GM19023 (cell line): Measurements from ENCODE around the gene VIPR1.

ENCODE experiments used
- ATAC-seq: cut with Tn5 transposase; IDR thresholded peaks from one replicate; pipeline ENCODE4 v1.9.1; 2021; ENCODE audit warnings: mild to moderate bottlenecking, moderate library complexity; ENCODE audit not compliant: unreplicated experiment

Gene VIPR1, protein sequence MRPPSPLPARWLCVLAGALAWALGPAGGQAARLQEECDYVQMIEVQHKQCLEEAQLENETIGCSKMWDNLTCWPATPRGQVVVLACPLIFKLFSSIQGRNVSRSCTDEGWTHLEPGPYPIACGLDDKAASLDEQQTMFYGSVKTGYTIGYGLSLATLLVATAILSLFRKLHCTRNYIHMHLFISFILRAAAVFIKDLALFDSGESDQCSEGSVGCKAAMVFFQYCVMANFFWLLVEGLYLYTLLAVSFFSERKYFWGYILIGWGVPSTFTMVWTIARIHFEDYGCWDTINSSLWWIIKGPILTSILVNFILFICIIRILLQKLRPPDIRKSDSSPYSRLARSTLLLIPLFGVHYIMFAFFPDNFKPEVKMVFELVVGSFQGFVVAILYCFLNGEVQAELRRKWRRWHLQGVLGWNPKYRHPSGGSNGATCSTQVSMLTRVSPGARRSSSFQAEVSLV

DNA sequence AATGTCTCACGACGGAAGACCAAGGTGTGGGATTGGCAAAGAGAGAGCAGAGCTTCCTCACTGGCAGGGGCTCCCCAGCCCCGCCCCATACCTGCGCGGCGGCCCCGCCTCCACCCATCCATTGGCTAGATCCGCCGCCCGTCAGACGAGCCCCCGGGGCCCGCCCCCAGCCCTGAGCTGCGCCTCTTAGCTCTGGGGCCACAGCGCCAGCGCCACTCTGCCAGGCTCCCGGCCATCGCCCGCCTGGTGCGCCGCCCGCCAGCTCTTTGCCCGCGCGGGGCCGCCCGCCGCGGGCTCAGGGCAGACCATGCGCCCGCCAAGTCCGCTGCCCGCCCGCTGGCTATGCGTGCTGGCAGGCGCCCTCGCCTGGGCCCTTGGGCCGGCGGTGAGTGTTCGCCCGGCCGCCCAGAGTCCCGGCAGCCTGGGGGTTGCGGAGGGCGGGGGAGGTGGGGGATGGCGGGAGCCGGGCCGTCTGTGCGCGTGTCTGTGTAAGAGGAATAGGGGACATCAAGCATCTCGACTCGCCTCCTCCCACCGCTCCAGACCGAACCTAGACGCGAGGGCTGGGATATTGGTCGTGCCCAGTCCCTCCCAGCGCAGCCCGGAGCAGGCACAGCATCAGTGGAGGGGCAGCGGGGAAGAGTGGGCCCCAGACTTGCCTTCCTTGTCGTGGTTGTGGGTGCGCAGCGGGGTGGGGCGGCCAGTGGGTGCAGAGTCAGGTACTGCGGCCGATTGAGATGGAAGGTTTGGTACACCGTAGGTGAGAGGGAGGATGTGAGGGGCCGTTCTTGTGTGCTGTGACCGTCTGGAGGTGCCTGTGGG is at the start of gene VIPR1:
TSS of gene VIPR1 (plus strand) at position 215 of the 822 bp plus-strand sequence. CDS start at position 308, 93 bp downstream.
- peak; percentile 94 for ATAC-seq

DNA sequence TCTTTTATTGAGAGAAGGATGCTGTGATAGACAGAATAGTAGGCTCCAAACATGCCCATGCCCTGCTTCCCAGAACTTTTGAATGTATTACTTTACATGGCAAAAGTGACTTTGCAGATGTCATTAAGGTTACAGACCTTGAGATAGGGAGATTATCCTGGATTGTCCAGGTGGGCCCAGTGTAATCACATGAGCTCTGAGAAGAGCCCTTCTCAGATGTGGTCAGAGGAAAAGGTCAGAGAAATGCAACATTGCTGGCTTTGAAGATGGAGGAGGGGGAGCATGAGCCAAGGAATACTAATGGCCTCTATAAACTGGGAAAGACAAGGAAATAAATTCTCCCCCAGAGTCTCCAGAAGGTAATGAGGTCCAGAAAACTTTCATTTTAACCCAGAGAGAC is 46.2 kb upstream of the VIPR1 start:
- no peak for ATAC-seq

DNA sequence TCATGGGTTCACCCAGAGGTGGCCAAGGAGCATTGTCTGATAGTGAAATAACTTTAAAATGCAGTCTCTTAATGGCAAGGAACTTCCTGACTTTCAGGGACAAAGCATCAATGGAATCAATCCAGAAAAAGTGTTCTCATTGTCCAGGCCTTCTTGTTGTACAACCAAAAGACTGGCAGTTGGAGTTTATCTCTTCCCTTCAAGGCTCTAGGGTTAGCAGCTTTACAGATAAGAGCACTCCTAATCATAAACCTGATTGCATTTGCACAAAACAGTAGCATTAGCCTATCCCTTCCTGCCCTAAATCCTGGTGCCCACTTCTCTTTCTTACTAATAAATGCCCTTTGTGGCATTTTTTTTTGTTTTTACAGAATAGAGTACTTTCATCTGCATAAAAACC is 43.3 kb upstream of the VIPR1 start:
- no peak for ATAC-seq

DNA sequence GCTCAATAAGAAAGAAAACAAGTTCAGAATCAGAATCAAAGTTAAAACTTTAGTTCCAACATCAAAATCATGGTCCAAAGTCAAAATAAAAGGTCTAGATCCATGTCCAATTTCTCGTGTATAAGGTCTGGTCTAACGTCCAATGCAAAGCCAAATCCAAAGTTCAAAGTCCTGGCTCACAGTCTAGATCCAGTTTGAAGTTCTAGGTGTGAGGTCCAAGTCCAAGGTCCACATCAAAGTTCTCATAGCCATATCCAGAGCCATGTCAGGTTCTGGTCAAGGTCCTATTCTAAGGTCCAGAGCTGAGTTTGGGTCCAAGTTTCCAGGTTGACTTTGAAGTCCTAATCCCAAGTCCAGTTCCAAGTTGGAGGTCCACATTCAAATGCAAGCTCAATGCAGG is 40.7 kb upstream of the VIPR1 start:
- ATAC-seq = no peak

DNA sequence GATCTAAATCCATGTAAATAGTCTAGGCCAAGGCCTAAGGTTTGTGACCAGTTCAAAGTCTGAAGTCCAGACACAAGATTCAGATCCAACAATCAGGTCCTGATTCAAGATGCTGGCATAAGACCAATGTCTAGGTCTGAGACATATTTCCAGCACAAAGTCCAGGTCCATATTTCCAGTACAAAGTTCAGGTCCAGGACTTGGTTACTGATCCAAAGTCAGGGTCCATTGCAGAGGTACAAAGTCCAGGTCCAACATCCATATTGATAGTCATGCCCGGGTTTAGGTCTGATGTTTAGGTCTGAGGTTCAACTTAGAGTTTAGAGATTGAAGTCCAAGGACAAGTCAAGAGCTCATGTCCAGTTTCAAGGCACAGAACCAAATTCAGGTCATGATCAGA is 39.4 kb upstream of the VIPR1 start:
- ATAC-seq = no peak

DNA sequence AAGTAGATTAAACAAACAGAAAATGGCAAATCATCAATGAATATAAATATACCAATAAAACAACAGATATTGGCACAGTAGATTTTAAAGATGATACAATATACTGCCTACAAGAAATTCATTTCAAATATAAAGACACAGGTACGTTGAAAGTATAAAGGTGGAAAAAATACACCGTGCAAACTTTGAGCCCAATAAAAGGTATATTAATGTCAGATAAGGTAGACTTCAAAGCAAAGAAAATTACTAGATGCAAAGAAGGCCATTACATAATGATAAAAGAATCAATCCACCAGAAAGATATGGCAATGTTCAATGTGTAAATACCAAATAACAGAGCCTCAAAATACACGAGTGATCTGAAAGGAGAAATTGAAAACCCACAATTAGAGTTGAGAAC is 34.3 kb upstream of the VIPR1 start:
- no peak for ATAC-seq

DNA sequence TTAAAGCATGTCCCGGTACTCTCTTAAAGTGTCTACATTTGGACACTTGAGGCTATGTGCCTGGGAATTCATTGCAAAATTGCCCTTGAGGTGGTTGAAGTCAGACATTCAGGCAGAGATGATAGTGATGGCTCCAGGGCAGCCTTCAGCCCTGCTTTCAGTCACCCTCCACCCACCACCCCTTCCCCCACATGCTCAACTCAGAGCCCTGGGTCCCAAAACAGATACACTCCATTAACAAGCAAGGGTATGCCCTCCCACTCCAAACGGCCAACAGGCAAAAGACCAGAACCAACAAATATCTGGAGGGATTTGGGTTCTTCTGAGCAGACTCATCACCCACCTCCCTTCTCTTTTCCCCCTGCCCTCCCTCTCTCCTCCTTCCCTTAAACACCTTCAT is 29.9 kb upstream of the VIPR1 start:
- no peak for ATAC-seq

DNA sequence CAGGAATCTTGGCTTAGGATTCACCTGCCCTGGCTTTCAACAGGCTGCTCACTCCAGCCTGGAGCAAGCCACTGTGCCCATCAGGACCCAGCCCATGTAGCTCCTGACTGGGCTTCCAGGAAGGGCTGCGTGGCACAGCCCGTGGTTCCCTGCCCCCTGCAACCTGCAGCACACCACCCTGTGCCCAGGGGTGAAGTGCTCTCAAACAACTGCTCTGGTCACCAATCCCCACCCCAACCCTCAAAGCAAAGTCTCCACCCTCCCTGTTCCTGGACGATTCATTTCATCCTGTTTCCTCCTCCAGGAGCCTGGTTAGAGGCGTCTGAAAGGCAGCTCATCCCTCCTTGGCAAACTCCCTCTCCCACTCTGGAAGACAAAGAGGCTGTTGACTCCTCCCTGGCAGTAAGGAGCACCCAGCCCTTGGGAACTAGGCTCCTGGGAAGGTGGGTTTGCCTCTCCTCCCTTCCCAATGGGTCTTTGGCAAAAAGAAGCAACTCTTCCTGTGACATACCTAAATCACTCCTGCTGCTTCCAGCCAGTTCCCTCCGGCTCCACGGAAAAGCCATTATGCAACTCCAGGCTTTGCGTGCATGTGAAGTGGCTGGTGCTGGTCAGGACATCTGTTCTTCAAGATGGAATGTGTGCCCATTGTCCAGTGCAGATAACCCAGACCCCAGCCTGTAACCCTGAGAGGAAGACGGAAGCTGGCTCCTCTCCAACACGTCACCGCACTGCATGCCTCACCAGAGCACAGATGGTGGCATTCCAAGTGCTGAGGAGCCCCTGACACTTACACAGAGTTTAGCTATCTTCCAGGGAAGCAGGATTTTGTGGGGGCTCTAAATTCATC is 29.1 kb upstream of the VIPR1 start:
- ATAC-seq = no peak

DNA sequence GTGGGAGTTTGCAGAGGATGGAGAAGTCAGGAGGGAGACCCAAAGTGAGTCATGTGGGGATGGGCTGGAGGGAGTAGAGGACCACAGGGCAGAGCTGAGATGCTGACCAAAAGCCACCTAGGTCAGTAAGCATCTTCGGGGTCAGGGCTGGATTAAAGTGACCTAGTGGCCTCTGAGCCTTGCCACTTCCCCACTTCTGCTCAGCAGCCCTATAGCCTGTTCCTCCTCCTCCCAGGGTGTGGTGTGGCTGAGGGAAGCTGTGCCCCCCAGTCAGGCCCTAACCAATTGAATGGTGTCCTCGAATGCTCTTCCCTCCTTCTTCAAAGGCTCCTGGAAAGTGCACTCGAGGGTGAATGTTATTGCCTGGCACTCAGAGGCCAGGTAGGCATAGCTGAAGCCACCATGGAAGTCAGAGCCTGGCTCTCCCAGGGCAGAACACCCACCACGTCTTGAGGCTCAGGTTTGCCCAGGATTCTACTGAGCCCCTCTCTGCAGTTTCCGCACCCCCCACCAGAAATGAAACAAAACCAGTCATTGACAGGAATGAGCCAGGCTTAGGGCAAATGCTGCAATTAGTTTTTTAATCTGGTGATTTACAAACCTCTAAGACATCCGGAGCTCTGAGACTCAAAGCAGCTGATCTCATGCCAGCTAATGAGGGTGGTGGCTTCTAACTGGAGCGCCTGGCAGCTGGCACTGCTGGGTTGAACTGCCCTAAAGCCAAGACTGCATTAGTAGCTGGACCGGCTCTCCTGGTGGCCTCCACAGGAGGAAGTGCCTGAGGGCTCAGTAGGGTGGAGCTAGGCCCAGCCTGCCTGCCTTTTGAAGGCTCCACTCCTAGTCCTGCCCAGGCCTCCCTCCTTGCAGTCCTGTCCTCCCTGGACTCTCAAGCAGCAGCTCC is 26.0 kb upstream of the VIPR1 start:
- ATAC-seq = no peak

DNA sequence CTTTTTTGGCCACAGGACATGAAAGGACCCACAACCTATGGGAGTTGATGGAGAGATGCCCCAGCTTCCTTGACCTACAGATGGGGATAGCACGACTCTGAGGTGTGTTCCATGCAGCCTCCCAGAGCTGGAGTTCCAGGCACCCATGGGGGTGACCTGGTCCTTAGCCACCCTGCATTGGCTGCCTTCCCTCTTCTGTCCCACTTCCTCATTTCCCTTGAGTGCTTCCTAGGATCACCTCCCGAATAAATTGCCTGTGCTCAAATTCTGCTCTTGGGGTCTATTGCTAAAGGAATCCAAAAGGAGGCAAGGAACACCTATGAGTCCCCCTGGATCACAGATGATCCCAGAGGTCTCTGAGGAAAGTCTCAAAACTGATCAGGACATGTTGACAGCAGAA is 24.7 kb upstream of the VIPR1 start:
- ATAC-seq = no peak

DNA sequence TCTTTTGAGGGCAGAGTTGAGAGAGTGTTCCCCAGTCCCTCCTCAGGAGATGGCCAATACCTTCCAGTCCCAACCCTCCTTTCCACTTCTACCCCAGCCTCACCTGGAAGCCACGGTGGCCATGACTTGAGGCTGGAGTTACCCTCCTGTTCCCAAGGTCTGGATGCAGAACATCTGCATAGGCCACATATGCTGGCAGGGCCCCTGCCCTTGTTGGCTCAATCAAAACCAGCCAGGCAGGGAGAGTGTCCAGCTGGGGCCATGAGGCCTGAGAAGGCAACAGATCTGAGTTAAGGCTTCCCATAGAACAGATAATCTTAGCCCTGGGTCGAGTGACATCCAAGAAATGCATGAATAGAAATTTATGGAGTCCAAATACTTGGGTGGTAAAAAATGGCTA is 23.6 kb upstream of the VIPR1 start:
- ATAC-seq = no peak

DNA sequence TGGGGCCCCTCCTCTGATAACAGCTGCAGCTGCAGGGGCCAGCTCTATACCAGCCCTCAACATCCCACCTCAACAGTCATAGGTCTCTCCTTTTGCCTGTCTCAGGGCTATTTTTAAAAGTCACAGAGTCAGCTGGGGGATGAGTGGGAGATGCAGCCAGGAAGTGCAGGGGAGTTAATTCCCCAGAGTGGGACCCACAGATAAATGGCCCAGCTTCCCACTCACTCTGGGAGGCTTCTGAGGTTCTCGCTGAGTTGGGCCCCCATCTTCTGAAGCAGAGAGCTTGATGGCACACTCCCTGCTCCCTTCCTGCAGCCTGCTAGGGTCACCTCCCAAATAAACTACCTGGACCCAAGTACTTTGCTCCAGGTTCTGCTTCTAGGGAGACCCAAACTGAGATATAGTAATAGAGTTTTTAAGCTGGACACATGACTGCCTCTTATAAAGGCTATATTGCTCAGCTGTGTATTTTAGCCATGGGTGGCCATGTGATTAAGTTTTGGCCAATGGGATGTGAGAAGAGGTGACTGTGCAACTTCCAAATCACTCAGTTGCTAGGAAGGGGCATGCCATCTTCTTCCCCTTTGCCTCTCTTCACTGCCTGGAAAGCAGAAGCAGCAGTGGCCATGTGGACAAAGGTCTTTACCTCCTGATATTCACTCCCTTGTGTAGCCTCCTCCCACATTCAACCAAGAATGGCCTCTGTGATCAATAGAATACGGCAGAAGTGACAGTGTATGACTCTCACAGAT is 15.5 kb upstream of the VIPR1 start:
- no peak for ATAC-seq

DNA sequence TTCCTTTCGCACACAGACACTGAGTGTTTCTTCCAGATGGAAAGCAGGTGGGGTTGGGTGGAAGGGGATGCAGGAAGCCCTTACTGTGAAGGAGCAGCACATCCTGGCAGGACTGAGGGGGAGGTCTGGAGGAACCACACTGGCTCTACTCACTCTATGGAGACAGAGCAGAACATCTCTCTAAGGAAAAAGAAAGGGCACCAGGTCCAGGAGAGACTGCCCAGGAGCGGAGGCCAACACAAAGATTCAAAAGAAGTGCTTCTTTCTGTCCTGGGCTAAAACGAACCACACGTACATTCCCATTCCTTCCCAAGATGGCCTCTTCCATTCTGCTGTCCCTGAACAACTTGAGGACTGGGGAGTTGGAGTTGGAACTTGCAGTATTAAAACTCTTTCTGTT is 13.8 kb upstream of the VIPR1 start:
- no peak for ATAC-seq

DNA sequence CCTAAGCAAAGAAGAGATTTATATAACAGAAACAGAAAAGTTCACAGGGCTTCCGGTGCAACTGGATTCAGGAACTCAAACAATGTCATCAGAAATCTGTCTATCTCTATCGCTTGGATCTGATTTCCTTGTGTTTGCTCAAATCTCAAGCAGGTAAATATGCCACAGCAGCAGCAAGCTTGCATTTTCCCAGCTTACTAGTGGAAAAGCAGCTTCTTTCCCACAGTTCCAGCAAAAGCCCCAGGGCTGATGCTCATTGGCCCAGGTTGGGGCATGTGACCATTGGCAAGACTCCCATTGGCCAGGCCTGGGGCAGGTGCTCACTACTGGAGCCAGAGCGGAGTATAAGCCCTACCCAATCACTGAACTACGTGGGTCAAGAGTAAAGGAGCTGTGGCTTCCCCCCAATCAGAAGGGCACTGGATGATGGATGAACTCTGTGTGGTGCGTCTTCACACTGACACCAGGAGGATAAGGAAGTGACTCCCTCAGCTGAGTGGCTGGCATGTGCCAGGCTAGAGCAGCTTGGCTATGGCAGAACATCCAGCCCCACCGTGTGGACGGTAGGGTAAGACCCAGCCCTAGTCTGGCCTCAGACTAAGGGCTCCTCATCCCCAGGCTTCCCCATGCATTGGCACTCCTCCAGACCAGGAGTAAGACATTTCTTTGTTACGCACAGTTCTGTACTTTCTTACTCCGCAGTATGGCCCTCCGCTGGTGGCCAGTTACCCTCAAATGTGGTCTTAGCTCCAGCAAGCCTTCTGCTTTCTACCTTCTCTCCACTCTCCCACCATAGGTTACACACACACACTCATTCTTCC is 13.1 kb upstream of the VIPR1 start:
- ATAC-seq = no peak

DNA sequence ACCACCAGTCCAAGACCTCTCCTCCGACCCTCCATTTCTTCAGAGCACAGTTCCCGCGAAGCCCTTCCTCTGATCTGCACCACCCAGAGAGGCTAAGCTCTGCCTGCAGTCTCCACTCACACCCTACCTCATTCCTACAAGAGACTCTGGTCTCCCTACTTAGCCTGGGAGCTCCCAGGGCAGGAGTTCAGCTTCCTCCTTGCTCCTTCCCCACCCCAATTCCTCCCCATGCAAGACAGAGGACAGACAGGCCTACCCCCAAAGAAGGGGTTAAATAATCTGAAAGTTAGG is 12.6 kb upstream of the VIPR1 start:
- peak; percentile 3 for ATAC-seq

DNA sequence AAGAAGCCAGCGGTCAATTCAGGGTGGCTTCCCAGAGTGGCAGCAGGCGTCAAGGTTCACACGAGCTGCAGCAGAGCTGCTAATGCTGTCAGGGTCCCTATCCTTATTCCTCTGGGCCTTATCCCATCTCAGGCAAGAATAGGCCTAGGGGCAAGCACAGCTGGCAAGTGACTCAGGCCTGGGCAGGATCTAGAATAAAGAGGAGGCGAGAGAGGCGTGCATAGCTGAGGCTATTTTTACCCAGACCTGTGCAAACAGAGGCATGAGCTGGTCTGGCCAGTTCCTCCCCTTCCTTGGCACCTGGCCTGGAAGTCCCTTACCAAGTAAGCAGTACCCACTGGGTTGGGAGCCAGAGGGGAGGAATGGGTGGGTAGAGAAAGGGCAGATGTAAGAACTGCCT is 12.2 kb upstream of the VIPR1 start:
- peak; percentile 86 for ATAC-seq

DNA sequence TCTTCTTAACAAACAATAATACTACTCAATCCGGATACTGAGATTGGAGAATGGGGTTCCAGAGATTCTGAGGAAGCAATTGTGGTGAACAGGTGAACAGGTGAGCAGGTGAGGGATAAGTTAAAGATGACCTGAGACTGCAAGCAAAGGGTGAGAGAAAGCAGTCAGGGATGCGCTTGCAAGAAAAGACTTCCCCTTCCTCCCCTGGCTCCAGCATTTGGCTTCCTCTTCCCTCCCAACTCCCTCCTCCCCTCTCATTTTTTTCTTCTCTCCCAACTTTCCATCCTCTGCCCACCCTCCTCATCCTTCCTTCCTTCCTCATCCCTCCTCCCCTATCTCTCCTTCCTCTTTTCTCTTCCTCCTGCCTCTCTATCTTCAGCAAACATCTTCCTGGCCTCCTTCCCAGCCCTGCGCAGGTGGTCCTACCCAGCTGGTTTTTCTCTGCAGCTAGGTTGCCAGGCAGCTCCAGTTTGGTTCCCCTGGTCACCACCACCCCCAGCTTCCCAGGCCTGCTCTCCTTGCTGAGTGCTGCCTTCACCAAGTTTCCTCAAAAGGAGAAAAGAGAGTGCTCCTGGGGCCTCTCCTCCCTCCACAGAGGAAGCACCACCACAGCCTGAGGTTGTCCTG is 10.4 kb upstream of the VIPR1 start:
- no peak for ATAC-seq

DNA sequence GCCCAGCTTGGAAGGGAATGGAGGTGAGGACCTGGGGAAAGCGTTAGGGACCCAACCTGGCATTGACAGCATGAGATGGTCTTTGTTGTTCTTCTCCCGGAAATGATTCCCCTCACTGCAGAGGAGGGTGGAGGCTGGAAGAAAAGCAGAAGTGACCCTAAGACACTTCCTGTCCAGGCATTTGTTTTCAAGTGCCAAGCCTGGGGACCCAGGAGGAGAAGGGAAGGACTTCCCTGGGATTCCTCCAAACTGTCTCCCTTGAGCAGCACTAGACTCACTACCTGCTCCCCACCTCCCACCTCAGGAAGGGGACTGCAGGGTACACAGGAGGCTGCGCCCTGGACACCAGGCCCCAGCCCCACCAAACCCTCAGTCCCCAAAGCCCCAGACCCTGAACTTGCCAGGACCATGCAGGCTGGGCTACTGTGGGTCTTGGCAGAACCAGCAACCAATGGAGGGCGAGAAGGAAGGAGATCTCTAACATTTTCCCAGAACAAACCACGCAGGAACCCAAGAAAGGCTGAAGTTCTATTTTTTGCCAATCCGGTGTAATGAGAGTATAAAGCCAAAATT is 9.8 kb upstream of the VIPR1 start:
- no peak for ATAC-seq
